Fibroblast of gingiva (primary cell): Measurements from ENCODE around the gene SMG1.
"Not testable (repeated sequence)": the region's sequence is repeated elsewhere in the genome, so short reads cannot be mapped to it uniquely, and the experiment has no call there.

Source experiments
- DNase-seq: peaks from one replicate; pipeline ENCODE4 v3.0.0-alpha.2; 2011; ENCODE audit warnings: low read depth

The SMG1 gene

GRCh38 chr16:18933501-18933900 lies 7.3 kb upstream of the SMG1 start:
- no peak for DNase-seq

- peak; percentile 67 for DNase-seq
Measured at GRCh38 chr16:18932243-18932987, 6.2 kb upstream of the SMG1 start.

- DNase-seq, result no peak
Measured at GRCh38 chr16:18931756-18932155, 5.5 kb upstream of the SMG1 start.

GRCh38 chr16:18930095-18930494 lies 3.9 kb upstream of the SMG1 start:
- DNase-seq, result not testable (repeated sequence)

GRCh38 chr16:18928073-18928472 lies 1.9 kb upstream of the SMG1 start:
- not testable (repeated sequence) for DNase-seq

GRCh38 chr16:18925215-18925985 lies 808 bp downstream of the SMG1 start:
- peak; percentile 46 for DNase-seq

GRCh38 chr16:18923935-18924334 lies 2.3 kb downstream of the SMG1 start:
- DNase-seq, result not testable (repeated sequence)

GRCh38 chr16:18923124-18923523 lies 3.1 kb downstream of the SMG1 start:
- DNase-seq, result not testable (repeated sequence)

GRCh38 chr16:18909585-18909984 lies 16.6 kb downstream of the SMG1 start:
- not testable (repeated sequence) for DNase-seq

GRCh38 chr16:18908716-18909115 lies 17.5 kb downstream of the SMG1 start:
- DNase-seq, result not testable (repeated sequence)

GRCh38 chr16:18902778-18903177 lies 23.4 kb downstream of the SMG1 start:
- DNase-seq, result not testable (repeated sequence)

GRCh38 chr16:18902044-18902443 lies 24.2 kb downstream of the SMG1 start:
- not testable (repeated sequence) for DNase-seq

- DNase-seq, result not testable (repeated sequence)
Measured at GRCh38 chr16:18901194-18901593, 25.0 kb downstream of the SMG1 start.

GRCh38 chr16:18884456-18884855 lies 41.8 kb downstream of the SMG1 start:
- not testable (repeated sequence) for DNase-seq

- DNase-seq, result not testable (repeated sequence)
Measured at GRCh38 chr16:18877734-18878133, 48.5 kb downstream of the SMG1 start.

GRCh38 chr16:18877259-18877658 lies 48.9 kb downstream of the SMG1 start:
- not testable (repeated sequence) for DNase-seq

- DNase-seq, result not testable (repeated sequence)
Measured at GRCh38 chr16:18876301-18876700, 49.9 kb downstream of the SMG1 start.

- peak; percentile 4 for DNase-seq
Measured at GRCh38 chr16:18869043-18869771, 57.0 kb downstream of the SMG1 start.

- peak; percentile 53 for DNase-seq
Measured at GRCh38 chr16:18866277-18866823, 59.9 kb downstream of the SMG1 start.

- DNase-seq, result not testable (repeated sequence)
Measured at GRCh38 chr16:18862891-18863290, 63.3 kb downstream of the SMG1 start.

- no peak for DNase-seq
Measured at GRCh38 chr16:18855196-18855595, 71.0 kb downstream of the SMG1 start.

GRCh38 chr16:18853694-18854093 lies 72.5 kb downstream of the SMG1 start:
- peak; percentile 49 for DNase-seq
